GM11168 (cell line): ENCODE measurements around the gene GPR83.
"Not testable (repeated sequence)": the region's sequence is repeated elsewhere in the genome, so short reads cannot be mapped to it uniquely, and the experiment has no call there.

Source experiments
- in situ Hi-C: fragments of 300-500 bp; cut with MboI; formaldehyde crosslinking; loops from one replicate; pipeline ENCODE4 v1.12.0; 2022; ENCODE audit warnings: low sequenced_read_pairs; ENCODE audit not compliant: unreplicated experiment

GPR83 gene

GRCh38 chr11:94400839-94401772 lies at the start of gene GPR83:
GPR83 (minus strand) TSS chr11:94401419; CDS start chr11:94401247, 172 bp downstream.
- in situ Hi-C loops: no loop called here

GRCh38 chr11:94450048-94450447 lies 48.8 kb upstream of the GPR83 start:
- in situ Hi-C loops: no loop called here

DNA sequence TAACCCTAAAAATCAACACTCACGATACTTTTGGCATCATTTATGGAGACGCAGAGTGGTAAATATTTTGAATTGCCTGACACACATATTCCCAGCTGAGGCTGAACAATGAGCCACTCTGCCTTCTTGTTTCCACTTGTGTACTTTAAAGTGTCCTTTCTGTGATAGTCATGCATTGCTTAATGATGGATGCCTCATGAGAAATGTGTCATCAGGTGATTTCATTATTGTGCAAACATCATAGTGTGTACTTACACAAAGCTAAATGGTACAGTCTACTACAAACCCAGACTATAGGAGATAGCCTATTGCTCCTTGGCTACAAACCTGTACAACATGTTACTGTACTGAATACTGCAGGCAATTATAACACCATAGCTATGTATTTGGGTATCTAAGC lies 48.2 kb upstream of the GPR83 start:
- in situ Hi-C loops: no loop called here

DNA sequence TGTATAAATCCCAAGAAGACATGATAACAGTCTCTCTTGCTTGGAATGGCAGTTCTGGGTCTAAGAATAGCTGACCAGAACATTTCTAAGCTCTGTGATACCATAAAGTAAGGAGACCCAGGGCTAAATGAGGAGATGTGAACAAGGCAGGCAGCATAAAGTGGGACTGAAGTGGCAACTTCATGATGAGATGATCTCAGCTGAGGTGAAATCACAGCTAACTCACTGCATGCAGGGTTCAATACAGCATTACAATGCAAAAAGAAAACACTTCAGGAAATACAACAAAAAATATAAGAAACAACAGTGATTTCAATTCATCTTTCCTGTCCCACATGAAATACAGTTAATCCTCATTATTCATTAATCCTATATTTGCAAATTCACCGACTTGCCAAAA lies 47.8 kb upstream of the GPR83 start:
- in situ Hi-C loops: no loop called here

DNA sequence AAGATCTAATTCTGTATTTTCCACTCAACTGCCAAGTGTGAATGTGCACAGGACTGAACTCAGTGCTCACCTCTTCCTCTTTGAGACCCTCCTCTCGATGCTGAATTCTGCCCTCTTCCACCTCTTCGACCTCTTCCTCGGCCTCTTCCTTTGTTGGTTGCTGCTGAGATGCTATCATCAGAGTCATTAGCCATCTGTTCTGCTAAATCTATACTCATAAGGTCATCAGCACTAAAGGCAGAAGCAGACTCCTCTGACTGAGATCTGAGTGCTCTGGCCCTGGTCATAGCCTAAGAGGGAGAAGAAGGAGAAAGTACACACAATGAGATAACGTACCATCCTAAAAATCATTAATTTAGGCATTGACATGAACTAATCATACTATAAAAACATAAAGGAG lies 45.9 kb upstream of the GPR83 start:
- in situ Hi-C loops: no loop called here

GRCh38 chr11:94445641-94446040 lies 44.4 kb upstream of the GPR83 start:
- in situ Hi-C loops: no loop called here

- in situ Hi-C loops: no loop called here
These were observed 31.8 kb upstream of the GPR83 start for GRCh38 chr11:94433049-94433448.

DNA sequence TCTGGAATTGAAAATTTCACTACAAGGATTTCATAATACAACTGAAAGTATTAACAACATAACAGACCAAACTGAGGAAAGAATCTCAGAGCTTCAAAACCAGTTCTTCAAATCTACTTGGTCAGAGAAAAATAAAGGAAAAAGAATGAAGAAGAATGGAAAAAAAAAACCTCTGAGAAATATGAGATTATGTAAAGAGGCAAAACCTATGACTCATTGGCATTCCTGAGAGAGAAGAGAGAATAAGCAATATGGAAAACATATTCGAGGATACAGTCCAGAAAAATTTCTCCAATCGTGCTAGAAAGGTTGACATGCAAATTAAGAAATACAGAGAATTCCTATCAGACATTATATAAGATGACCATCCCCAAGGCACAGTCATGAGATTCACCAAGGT lies 23.4 kb upstream of the GPR83 start:
- in situ Hi-C loops: no loop called here

DNA sequence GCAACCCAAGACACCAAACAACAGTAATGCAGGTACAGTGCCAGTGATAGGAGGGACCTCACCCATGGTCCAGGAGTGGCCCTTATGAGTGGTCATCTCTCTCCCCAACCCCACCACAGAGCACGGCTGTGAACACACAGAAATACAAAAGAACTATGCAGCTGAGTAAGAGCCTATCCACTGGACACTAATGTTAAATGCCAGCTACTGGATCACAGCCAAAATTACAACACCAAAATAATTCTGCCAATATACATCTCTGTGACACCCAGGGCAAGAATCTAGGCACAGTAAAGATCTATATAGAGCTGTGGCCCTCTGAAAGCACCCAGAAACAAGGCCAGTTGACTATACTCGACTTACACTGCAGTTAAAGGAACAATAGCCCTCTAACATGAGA lies 22.8 kb upstream of the GPR83 start:
- in situ Hi-C loops: no loop called here

DNA sequence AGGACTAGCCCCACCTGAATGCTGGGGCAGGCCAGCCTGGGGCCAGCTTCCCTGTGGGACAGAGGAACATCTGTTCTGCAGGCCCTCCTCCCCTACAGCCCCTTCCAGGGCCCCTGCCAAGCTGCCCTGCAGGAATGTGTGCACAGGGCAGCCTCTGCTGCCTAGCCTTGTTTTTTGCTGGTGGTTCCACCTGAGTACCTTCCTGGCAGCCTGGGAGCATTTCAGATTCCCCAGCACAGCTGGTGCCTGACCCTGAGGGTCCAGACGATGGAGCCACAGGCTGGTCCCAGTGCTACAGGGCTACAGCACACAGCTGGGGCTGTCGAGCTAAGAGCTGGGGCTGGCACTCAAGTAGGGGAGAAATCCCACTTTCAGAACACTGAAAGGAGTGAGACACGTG lies 22.3 kb upstream of the GPR83 start:
- in situ Hi-C loops: no loop called here

- in situ Hi-C loops: no loop called here
These were observed 17.0 kb upstream of the GPR83 start for GRCh38 chr11:94418123-94418765.

GRCh38 chr11:94417386-94417987 lies 16.3 kb upstream of the GPR83 start:
- in situ Hi-C loops: no loop called here

DNA sequence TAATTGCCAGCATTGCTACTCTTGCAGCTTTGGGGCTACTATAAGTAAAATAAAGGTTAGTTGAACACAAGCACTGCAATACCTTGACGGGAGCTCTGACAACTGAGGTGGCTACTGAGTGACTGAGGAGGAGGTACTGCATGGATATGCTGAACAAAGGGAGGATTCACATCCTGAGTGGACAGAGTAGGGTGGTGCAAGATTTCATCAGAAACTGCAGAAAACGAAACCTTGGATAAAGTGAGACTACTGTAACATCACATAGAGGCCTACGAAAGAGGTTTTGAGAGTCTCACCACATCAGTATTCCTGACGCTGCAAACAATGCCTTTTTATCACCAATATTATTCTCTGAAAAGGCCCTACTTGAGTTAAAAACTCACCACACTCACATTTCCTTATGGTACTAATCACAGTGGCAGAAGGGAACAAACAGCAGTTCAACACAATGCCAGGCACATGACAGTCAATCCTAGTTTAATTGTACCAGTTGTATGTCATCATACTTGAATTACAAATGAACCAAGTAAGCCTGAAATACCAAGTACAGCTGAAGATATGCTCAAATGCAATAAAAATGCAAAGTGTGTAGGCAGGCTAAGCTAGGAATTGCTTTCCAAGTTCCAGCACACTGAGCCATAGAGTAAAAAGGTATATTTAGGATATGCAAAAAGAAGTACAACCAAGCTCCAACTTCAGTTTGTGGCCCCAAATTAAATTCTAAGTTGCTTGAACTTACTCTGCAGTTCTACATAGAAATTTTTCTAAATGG lies 4.0 kb upstream of the GPR83 start:
- in situ Hi-C loops: no loop called here

DNA sequence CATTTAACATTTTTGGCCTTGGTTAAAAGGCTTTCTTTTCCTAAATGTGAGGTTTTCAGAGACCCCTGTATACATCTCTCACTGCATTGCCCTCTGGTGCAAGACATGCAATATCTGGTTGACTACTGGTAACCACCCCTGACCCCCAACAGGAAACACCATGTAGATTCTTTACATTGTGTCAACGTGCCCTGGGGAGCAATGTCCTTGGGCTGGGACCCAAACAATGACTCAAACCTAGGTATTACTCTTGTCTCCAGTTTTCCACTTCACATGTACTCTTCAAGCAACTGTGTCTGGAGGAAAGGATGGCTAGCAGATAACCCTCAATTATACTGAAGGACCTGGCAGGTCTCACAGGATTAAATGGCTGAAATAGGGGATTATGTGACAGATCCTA lies 1.1 kb upstream of the GPR83 start:
- in situ Hi-C loops: no loop called here

DNA sequence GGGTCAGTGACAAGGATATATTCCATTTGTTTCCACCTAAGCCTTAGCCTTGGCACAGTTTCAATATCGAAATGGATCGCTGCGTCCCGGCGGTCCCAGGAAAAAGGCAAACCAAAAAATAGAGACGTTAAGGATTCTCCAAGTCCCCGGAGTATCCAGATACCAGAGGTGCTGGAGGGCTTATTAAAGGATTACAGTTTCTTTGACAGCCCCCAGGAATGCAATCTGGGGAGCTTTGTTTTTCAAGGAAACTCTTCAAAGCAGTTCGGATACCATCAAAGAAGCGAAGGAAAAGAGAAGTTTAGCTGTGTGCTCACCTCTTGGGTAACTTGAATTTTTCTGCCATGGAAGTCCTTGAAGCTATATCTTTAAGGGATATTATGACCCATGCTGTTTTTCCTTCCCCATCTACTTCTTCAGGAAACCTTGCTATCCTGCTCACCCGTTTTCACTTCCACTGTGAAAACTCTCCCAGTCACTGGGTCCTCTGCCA lies 600 bp upstream of the GPR83 start:
- in situ Hi-C loops: no loop called here

GRCh38 chr11:94400457-94400838 lies 771 bp downstream of the GPR83 start:
- in situ Hi-C loops: no loop called here

DNA sequence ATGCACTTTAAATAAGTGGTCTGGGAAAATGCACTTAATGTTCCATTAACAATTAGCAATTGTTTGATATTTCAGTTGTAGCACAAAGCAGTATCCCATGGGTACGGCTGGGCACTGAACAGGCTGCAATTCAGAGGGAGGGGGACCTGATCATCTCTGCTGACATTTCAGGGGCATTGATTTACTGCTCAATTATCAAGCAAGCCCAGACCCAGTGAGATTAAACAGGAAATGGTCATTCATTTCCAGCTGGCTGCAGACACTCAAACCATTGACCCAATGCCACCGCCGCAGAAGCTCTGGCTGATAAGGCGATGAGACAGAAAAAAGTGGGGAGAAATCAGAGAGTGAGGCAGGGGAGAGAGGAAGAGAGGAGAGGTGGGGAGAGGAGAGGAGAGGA lies 1.2 kb downstream of the GPR83 start:
- in situ Hi-C loops: no loop called here

DNA sequence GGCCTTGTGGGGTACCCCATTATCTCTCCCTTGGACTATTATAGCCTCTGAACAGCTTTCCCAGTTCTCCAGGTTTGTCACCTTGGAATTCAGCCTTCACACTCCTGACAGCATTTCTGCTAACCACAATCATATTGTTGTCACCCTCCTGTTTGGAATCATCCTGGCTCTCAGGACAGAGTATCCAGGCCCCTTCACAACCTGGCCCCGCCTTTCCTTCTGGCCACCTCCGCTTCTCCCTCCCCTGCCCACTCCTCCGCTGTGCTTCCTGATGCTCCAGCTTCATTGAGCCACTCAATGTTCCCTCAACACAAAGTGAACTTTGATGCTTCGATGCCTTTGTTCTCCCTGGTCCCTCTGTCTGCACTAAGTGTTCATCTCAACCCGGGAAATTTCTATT lies 3.1 kb downstream of the GPR83 start:
- in situ Hi-C loops: no loop called here

DNA sequence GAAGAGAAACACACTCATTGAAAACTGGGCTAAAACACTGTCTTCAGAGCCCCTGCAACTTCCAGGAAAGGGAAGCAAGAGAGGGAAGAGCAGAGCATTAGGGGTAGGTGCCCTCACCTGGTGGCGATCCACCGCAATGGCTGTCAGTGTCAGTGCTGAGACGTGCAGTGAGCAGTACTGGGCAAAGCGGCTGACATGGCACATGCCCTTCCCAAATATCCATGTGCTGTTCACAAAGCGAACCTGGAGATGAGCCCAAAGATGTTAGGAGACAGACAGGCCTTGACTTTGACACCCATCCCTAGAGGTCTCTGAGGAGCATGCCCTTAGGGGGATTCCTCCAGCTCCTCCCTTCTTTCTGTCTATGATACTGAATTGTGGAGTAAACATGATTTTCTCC lies 4.9 kb downstream of the GPR83 start:
- in situ Hi-C loops: no loop called here

DNA sequence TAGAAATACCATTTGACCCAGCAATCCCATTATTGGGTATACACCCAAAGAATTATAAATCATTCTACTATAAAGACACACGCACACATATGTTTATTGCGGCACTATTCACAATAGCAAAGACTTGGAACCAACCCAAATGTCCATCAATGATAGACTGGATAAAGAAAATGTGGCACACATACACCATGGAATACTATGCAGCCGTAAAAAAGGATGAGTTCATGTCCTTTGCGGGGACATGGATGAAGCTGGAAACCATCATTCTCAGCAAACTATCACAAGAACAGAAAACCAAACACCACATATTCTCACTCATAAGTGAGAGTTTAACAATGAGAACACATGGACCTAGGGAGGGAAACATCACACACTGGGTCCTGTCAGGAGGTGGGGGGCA lies 9.3 kb downstream of the GPR83 start:
- in situ Hi-C loops: not testable (repeated sequence)
